ENCODE measurements around the gene DEFB112. TPM values are rescaled to one million over a fixed set of nuclear protein-coding genes. Genes with fewer than 3 reads are reported as not detected.

DEFB112 gene
- total and polyA plus RNA-seq, 2 donors: not detected

DNA sequence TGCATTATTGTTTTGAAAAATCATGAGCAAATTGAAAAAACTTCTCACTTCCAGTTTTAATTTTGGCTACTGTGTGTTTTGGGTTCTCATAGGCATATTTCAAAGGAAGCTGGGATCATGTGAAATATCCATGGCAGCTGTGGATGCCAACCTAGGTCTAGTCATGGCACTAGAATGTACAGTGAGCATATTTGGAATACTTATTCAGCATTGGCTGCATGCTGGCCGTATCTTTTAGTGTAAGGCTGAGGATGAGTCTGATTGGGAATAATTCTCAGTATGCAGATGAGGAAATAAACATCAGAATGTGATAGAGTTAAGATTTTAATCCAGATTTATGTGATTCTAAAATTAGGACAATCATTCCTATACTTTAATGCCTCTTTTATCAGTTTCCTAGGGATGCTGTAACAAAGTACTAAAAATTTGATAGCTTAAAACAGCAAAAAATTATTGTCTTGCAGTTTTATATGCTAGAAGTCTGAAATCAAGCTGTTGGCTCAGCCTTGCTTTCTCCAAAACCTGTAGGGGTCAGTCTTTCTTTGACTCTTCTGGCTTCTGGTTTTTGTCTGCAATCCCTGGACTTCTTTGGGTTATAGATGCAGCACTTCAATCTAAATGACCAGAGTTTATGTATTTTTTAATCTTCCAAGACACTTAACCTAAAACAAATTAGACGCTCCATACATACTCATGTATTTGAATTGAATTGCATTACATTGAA, 37.7 kb upstream of the DEFB112 start:
- DNase-seq (ENCODE audit: low read depth in 6 of 9, low spot score in 9 of 9): no peak
- Histone ChIP-seq H3K4me1 (ENCODE audit: control insufficient read depth in 2 of 2, insufficient read depth in 2 of 2, low read length in 2 of 2) (no peaks in the 10 kb centered on the region), H3K27ac (ENCODE audit: low read depth in 1 of 2, low read length in 1 of 2) (no peak overlapping the region), H3K4me3 (ENCODE audit: low read length in 2 of 2) (no peak overlapping the region), H3K27me3 (ENCODE audit: control insufficient read depth in 2 of 2, insufficient read depth in 1 of 2, low read length in 1 of 2) (no peaks in the 10 kb centered on the region), H3K9me3 (ENCODE audit: control insufficient read depth in 2 of 2, insufficient read depth in 1 of 2, low read length in 1 of 2) (no peaks in the 10 kb centered on the region), H3K36me3 (ENCODE audit: control insufficient read depth in 2 of 2, insufficient read depth in 2 of 2, low read length in 1 of 2) (no peaks in the 10 kb centered on the region)
- 44% methylated on average over 2 of the region's 2 CpGs for WGBS

DNA sequence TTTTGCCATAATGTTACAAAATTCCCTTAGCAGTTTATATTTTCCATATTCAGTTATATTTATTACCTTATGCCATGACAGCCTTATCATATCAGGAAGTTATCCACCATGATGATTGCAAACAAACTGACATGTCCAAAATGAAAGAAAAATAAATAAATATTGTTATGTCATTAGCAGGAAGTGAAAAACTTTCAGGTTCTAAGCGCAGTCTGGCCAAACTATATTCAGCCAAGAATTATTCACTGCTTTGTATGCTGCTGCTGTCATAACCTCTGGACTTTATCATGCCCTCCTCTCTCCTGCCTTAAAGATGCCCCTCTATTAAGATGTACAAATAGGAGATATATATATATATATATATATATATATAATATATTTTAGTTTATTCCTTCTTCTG, 27.7 kb upstream of the DEFB112 start:
- Histone ChIP-seq H3K27me3 (ENCODE audit: control insufficient read depth in 2 of 2, insufficient read depth in 1 of 2, low read length in 1 of 2) (no peaks in the 10 kb centered on the region), H3K4me1 (ENCODE audit: control insufficient read depth in 2 of 2, insufficient read depth in 2 of 2, low read length in 2 of 2) (no peaks in the 10 kb centered on the region), H3K4me3 (ENCODE audit: low read length in 2 of 2) (no peak overlapping the region), H3K27ac (ENCODE audit: low read depth in 1 of 2, low read length in 1 of 2) (no peak overlapping the region), H3K9me3 (ENCODE audit: control insufficient read depth in 2 of 2, insufficient read depth in 1 of 2, low read length in 1 of 2) (no peaks in the 10 kb centered on the region), H3K36me3 (ENCODE audit: control insufficient read depth in 2 of 2, insufficient read depth in 2 of 2, low read length in 1 of 2) (no peaks in the 10 kb centered on the region)
- WGBS: 0% methylated on average over 1 of the region's 1 CpG
- DNase-seq (ENCODE audit: low read depth in 6 of 9, low spot score in 9 of 9): no peak

DNA sequence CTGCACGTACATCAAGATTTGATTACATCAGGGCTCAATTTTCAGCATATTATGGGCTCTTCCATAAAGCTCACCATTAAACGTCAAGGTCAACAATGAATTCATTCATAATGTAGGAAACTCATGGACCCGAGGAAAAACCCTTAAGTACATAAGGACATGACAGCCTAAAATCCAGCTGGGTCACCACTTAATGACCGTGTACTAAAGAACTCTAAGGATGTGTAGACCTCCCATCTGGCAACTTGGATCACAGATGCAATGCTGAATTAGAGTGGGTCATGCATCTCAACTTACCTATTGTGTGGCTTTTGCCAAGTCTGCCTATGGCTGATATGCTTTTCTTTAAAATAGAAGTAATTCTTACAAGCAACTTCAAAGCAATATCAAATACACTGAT, 26.7 kb upstream of the DEFB112 start:
- WGBS: 86% methylated on average over 4 of the region's 4 CpGs
- Histone ChIP-seq H3K4me1 (ENCODE audit: control insufficient read depth in 2 of 2, insufficient read depth in 2 of 2, low read length in 2 of 2) (no peaks in the 10 kb centered on the region), H3K27ac (ENCODE audit: low read depth in 1 of 2, low read length in 1 of 2) (no peak overlapping the region), H3K4me3 (ENCODE audit: low read length in 2 of 2) (no peak overlapping the region), H3K27me3 (ENCODE audit: control insufficient read depth in 2 of 2, insufficient read depth in 1 of 2, low read length in 1 of 2) (no peaks in the 10 kb centered on the region), H3K9me3 (ENCODE audit: control insufficient read depth in 2 of 2, insufficient read depth in 1 of 2, low read length in 1 of 2) (no peaks in the 10 kb centered on the region), H3K36me3 (ENCODE audit: control insufficient read depth in 2 of 2, insufficient read depth in 2 of 2, low read length in 1 of 2) (no peaks in the 10 kb centered on the region)
- DNase-seq (ENCODE audit: low read depth in 6 of 9, low spot score in 9 of 9): no peak

- no peaks in the 10 kb centered on the region for H3K9me3 ChIP-seq (ENCODE audit: control insufficient read depth in 2 of 2, insufficient read depth in 1 of 2, low read length in 1 of 2)
- WGBS: 89% methylated on average over 1 of the region's 1 CpG
- H3K4me1 ChIP-seq (ENCODE audit: control insufficient read depth in 2 of 2, insufficient read depth in 2 of 2, low read length in 2 of 2): no peaks in the 10 kb centered on the region
- H3K27ac ChIP-seq (ENCODE audit: low read depth in 1 of 2, low read length in 1 of 2): no peak overlapping the region
- no peaks in the 10 kb centered on the region for H3K27me3 ChIP-seq (ENCODE audit: control insufficient read depth in 2 of 2, insufficient read depth in 1 of 2, low read length in 1 of 2)
- DNase-seq (ENCODE audit: low read depth in 6 of 9, low spot score in 9 of 9): no peak
- H3K36me3 ChIP-seq (ENCODE audit: control insufficient read depth in 2 of 2, insufficient read depth in 2 of 2, low read length in 1 of 2): no peaks in the 10 kb centered on the region
- no peak overlapping the region for H3K4me3 ChIP-seq (ENCODE audit: low read length in 2 of 2)
Measured at GRCh38 chr6:50071921-50072320, 22.2 kb upstream of the DEFB112 start.

DNA sequence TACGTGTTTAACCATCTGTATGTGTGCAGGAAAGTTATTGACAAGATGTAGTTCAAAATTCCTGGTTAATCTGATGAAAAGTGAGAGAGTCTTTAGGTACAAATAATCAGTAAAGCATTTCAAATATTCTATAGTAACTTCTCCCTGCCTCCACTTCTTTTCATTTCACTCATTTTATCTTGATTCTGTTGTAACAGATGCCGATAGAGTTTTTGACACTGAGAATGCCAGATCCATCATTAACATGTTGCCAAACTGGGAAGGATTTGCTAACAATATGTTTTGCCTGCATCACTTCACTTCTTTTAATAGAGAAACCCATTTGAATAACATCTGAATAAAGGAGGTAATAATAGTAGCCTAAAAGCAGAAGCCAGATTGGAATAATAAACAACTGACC, 20.4 kb upstream of the DEFB112 start:
- Histone ChIP-seq H3K4me3 (ENCODE audit: low read length in 2 of 2) (no peak overlapping the region), H3K27ac (ENCODE audit: low read depth in 1 of 2, low read length in 1 of 2) (no peak overlapping the region), H3K9me3 (ENCODE audit: control insufficient read depth in 2 of 2, insufficient read depth in 1 of 2, low read length in 1 of 2) (no peaks in the 10 kb centered on the region), H3K36me3 (ENCODE audit: control insufficient read depth in 2 of 2, insufficient read depth in 2 of 2, low read length in 1 of 2) (no peaks in the 10 kb centered on the region), H3K27me3 (ENCODE audit: control insufficient read depth in 2 of 2, insufficient read depth in 1 of 2, low read length in 1 of 2) (no peaks in the 10 kb centered on the region), H3K4me1 (ENCODE audit: control insufficient read depth in 2 of 2, insufficient read depth in 2 of 2, low read length in 2 of 2) (no peaks in the 10 kb centered on the region)
- DNase-seq (ENCODE audit: low read depth in 6 of 9, low spot score in 9 of 9): no peak
- WGBS: 97% methylated on average over 2 of the region's 2 CpGs

DNA sequence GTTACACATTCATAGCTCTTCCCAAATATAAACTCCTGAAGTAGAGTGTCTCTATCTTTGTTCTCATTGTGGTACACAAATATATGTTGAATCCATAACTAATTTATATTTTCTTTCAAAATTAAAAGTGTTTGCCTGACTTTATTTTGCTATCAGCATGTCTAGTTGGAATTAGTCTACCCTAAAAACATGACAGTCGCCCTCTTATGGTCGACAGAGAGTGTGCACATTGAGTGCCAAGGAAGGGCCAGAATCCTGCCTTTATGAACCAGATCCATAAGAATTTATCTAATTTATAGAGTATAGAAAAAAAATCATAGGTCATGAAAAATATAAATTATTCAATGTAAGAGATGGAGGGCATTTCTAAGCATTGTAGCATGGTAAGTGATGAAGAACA, 12.3 kb upstream of the DEFB112 start:
- H3K36me3 ChIP-seq (ENCODE audit: control insufficient read depth in 2 of 2, insufficient read depth in 2 of 2, low read length in 1 of 2): no peaks in the 10 kb centered on the region
- H3K27me3 ChIP-seq (ENCODE audit: control insufficient read depth in 2 of 2, insufficient read depth in 1 of 2, low read length in 1 of 2): no peaks in the 10 kb centered on the region
- H3K4me1 ChIP-seq (ENCODE audit: control insufficient read depth in 2 of 2, insufficient read depth in 2 of 2, low read length in 2 of 2): no peaks in the 10 kb centered on the region
- no peaks in the 10 kb centered on the region for H3K9me3 ChIP-seq (ENCODE audit: control insufficient read depth in 2 of 2, insufficient read depth in 1 of 2, low read length in 1 of 2)
- H3K27ac ChIP-seq (ENCODE audit: low read depth in 1 of 2, low read length in 1 of 2): no peak overlapping the region
- H3K4me3 ChIP-seq (ENCODE audit: low read length in 2 of 2): no peak overlapping the region
- WGBS: 14% methylated on average over 2 of the region's 2 CpGs
- no peak for DNase-seq (ENCODE audit: low read depth in 6 of 9, low spot score in 9 of 9)

DNA sequence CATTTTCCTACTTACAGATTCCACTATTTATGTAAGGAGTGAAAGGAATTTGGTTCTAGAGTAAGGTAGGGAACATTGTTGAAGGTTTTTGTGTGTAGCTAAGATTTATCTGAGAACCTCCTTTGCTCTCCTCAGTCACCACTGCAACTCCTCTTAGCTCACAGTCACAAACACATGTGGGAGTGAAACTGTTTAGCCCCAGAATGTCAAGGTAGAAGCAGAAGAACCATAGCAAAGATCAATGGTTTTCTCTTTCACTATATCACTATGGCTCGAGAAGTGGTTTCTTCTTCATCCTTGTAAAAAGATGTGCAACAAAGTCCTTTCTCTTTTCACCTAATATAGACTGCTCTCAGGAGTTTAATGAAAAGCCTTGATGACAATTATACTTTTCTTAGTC, 6.5 kb upstream of the DEFB112 start:
- Histone ChIP-seq H3K9me3 (ENCODE audit: control insufficient read depth in 2 of 2, insufficient read depth in 1 of 2, low read length in 1 of 2) (no peaks in the 10 kb centered on the region), H3K27ac (ENCODE audit: low read depth in 1 of 2, low read length in 1 of 2) (no peak overlapping the region), H3K36me3 (ENCODE audit: control insufficient read depth in 2 of 2, insufficient read depth in 2 of 2, low read length in 1 of 2) (no peaks in the 10 kb centered on the region), H3K27me3 (ENCODE audit: control insufficient read depth in 2 of 2, insufficient read depth in 1 of 2, low read length in 1 of 2) (no peaks in the 10 kb centered on the region), H3K4me3 (ENCODE audit: low read length in 2 of 2) (no peak overlapping the region), H3K4me1 (ENCODE audit: control insufficient read depth in 2 of 2, insufficient read depth in 2 of 2, low read length in 2 of 2) (no peaks in the 10 kb centered on the region)
- 83% methylated on average over 1 of the region's 1 CpG for WGBS
- no peak for DNase-seq (ENCODE audit: low read depth in 6 of 9, low spot score in 9 of 9)

GRCh38 chr6:50047026-50047425, 2.7 kb downstream of the DEFB112 start:
- Histone ChIP-seq H3K27ac (ENCODE audit: low read depth in 1 of 2, low read length in 1 of 2) (no peak overlapping the region), H3K4me3 (ENCODE audit: low read length in 2 of 2) (no peak overlapping the region), H3K36me3 (ENCODE audit: control insufficient read depth in 2 of 2, insufficient read depth in 2 of 2, low read length in 1 of 2) (no peaks in the 10 kb centered on the region), H3K9me3 (ENCODE audit: control insufficient read depth in 2 of 2, insufficient read depth in 1 of 2, low read length in 1 of 2) (no peaks in the 10 kb centered on the region), H3K4me1 (ENCODE audit: control insufficient read depth in 2 of 2, insufficient read depth in 2 of 2, low read length in 2 of 2) (no peaks in the 10 kb centered on the region), H3K27me3 (ENCODE audit: control insufficient read depth in 2 of 2, insufficient read depth in 1 of 2, low read length in 1 of 2) (no peaks in the 10 kb centered on the region)
- WGBS: 96% methylated on average over 3 of the region's 3 CpGs
- DNase-seq (ENCODE audit: low read depth in 6 of 9, low spot score in 9 of 9): no peak

DNA sequence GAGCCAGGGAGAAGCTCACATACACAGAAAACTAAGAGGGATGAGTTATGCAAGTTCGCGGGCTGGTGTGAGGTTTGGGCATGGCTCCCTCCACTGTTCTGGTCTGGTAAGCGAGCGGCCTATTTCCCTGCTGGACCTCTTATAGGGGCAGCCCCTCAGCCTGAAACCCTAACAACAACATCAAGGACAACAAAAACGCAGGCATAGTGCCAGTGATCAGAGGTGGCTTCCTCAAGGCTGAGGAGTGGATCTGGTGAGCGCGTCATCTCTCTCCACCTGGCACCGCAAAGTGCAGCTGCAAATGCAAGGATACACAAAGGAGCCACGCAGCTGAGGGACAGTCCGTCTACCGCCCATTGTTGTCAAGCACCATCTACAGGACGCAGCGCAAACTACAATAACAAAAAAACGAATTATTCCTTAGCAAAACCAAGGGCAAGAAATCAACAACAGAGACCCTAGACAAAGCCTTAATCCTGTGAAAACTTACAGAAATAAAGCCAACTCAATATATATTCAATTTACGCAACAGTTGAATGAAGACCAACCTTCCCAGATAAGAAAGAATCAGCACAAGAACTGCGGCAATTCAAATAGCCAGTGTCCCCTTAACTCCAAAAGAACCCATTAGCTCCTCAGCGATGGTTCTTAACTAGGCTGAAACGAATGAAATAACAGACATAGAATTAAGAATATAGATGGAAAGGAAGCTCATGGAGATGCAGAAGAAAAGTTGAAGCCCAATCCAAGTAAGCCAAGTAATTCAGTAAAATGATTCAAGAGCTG, 18.8 kb downstream of the DEFB112 start:
- no peaks in the 10 kb centered on the region for H3K36me3 ChIP-seq (ENCODE audit: control insufficient read depth in 2 of 2, insufficient read depth in 2 of 2, low read length in 1 of 2)
- H3K9me3 ChIP-seq (ENCODE audit: control insufficient read depth in 2 of 2, insufficient read depth in 1 of 2, low read length in 1 of 2): no peaks in the 10 kb centered on the region
- H3K4me3 ChIP-seq (ENCODE audit: low read length in 2 of 2): no peak overlapping the region
- WGBS: 47% methylated on average over 18 of the region's 18 CpGs
- peak in 1 of 9 donors; percentile 1 for DNase-seq (ENCODE audit: low read depth in 6 of 9, low spot score in 9 of 9)
- no peak overlapping the region for H3K27ac ChIP-seq (ENCODE audit: low read depth in 1 of 2, low read length in 1 of 2)
- no peaks in the 10 kb centered on the region for H3K27me3 ChIP-seq (ENCODE audit: control insufficient read depth in 2 of 2, insufficient read depth in 1 of 2, low read length in 1 of 2)
- H3K4me1 ChIP-seq (ENCODE audit: control insufficient read depth in 2 of 2, insufficient read depth in 2 of 2, low read length in 2 of 2): no peaks in the 10 kb centered on the region

Measured in thymus (tissue), 11 donors.